ENCODE measurements around the gene CYP11A1. TPM values are rescaled to one million over a fixed set of nuclear protein-coding genes. Genes with fewer than 3 reads are reported as not detected.

Gene CYP11A1
- total and polyA plus RNA-seq, 10 of the 15 experiments (the other 5 are each of a cell fraction or from before 2014, with no cell fraction given): 0.11 to 1.2 (median 0.23) TPM; not detected in 5

DNA sequence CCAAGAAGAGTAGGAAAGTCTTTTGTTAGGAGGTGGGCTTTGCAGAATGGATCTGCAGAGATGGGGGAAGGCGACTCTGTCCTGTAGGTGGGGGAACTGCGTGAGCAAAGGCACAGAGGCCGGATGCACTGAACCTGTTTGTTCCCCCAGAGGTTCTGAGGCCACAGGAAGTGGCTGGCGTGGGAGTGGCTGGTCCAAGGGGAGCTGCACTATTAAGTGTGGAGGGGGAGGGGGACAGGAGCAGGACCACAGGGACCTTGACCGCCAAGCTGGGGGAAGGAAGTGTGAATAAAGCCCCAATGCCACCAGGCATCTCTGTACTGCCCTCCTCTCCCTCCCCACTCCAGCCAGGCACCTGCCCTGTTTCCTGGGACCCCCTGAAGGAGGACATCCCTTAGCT lies 51.8 kb downstream of the CYP11A1 start (continued):
- TF ChIP-seq, protein P1, sequence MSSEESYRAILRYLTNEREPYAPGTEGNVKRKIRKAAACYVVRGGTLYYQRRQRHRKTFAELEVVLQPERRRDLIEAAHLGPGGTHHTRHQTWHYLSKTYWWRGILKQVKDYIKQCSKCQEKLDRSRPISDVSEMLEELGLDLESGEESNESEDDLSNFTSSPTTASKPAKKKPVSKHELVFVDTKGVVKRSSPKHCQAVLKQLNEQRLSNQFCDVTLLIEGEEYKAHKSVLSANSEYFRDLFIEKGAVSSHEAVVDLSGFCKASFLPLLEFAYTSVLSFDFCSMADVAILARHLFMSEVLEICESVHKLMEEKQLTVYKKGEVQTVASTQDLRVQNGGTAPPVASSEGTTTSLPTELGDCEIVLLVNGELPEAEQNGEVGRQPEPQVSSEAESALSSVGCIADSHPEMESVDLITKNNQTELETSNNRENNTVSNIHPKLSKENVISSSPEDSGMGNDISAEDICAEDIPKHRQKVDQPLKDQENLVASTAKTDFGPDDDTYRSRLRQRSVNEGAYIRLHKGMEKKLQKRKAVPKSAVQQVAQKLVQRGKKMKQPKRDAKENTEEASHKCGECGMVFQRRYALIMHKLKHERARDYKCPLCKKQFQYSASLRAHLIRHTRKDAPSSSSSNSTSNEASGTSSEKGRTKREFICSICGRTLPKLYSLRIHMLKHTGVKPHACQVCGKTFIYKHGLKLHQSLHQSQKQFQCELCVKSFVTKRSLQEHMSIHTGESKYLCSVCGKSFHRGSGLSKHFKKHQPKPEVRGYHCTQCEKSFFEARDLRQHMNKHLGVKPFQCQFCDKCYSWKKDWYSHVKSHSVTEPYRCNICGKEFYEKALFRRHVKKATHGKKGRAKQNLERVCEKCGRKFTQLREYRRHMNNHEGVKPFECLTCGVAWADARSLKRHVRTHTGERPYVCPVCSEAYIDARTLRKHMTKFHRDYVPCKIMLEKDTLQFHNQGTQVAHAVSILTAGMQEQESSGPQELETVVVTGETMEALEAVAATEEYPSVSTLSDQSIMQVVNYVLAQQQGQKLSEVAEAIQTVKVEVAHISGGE (CRISPR knock-in tag; IDR thresholded peaks at IDR 0.05): no peak
- TF ChIP-seq RAD21 (IDR thresholded peaks at IDR 0.05; ENCODE audit: insufficient read depth, low read depth, low read length) (no peak), MEF2B (IDR thresholded peaks at IDR 0.05; ENCODE audit: partially characterized antibody, poor library complexity, severe bottlenecking) (peak; percentile 30), TCF7 (IDR thresholded peaks at IDR 0.05; ENCODE audit: borderline replicate concordance) (no peak), IRF4 (IDR thresholded peaks at IDR 0.05; ENCODE audit: low read depth, low read length) (no peak), HCFC1 (IDR thresholded peaks at IDR 0.05; ENCODE audit: low read length) (no peak), POLR2AphosphoS5 (IDR thresholded peaks at IDR 0.05; ENCODE audit: low read length) (no peak), CHD2 (IDR thresholded peaks at IDR 0.05; ENCODE audit: borderline replicate concordance, low read depth, low read length) (peak; percentile 53; the same call in 1 of the 2 replicates), EGR1 (IDR thresholded peaks at IDR 0.05; ENCODE audit: borderline replicate concordance in 1 of 2, low read depth in 2 of 2, low read length in 2 of 2) (peak in 1 of 2 experiments; percentile 79; a peak in 2 of 3 replicates), EED (IDR thresholded peaks at IDR 0.05; ENCODE audit: low read depth) (peak; percentile 66), ZNF207 (IDR thresholded peaks at IDR 0.05; ENCODE audit: borderline replicate concordance) (no peak), SMAD1 (IDR thresholded peaks at IDR 0.05; ENCODE audit: low read depth, partially characterized antibody) (no peak), SMARCA5 (IDR thresholded peaks at IDR 0.05) (no peak), CHD1 (IDR thresholded peaks at IDR 0.05; ENCODE audit: low read depth, low read length) (no peak), SP1 (IDR thresholded peaks at IDR 0.05; ENCODE audit: low read depth, low read length) (peak; percentile 74), SIN3A (IDR thresholded peaks at IDR 0.05; ENCODE audit: low read depth, low read length) (no peak), SPI1 (IDR thresholded peaks at IDR 0.05; ENCODE audit: borderline replicate concordance, insufficient read depth, low read depth, low read length) (peak; percentile 33; the same call in 1 of the 2 replicates), RCOR1 (conservative IDR thresholded peaks at IDR 0.05; ENCODE audit: low read depth, low read length) (no peak), RB1 (IDR thresholded peaks at IDR 0.05; ENCODE audit: borderline replicate concordance) (no peak), NR2C2 (IDR thresholded peaks at IDR 0.05; ENCODE audit: borderline replicate concordance, control insufficient read depth, insufficient read length, low read depth) (no peak)
- TF ChIP-seq, protein P2, sequence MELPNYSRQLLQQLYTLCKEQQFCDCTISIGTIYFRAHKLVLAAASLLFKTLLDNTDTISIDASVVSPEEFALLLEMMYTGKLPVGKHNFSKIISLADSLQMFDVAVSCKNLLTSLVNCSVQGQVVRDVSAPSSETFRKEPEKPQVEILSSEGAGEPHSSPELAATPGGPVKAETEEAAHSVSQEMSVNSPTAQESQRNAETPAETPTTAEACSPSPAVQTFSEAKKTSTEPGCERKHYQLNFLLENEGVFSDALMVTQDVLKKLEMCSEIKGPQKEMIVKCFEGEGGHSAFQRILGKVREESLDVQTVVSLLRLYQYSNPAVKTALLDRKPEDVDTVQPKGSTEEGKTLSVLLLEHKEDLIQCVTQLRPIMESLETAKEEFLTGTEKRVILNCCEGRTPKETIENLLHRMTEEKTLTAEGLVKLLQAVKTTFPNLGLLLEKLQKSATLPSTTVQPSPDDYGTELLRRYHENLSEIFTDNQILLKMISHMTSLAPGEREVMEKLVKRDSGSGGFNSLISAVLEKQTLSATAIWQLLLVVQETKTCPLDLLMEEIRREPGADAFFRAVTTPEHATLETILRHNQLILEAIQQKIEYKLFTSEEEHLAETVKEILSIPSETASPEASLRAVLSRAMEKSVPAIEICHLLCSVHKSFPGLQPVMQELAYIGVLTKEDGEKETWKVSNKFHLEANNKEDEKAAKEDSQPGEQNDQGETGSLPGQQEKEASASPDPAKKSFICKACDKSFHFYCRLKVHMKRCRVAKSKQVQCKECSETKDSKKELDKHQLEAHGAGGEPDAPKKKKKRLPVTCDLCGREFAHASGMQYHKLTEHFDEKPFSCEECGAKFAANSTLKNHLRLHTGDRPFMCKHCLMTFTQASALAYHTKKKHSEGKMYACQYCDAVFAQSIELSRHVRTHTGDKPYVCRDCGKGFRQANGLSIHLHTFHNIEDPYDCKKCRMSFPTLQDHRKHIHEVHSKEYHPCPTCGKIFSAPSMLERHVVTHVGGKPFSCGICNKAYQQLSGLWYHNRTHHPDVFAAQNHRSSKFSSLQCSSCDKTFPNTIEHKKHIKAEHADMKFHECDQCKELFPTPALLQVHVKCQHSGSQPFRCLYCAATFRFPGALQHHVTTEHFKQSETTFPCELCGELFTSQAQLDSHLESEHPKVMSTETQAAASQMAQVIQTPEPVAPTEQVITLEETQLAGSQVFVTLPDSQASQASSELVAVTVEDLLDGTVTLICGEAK (IDR thresholded peaks at IDR 0.05; ENCODE audit: borderline replicate concordance): peak; percentile 36; the same call in 1 of the 2 replicates
- TF ChIP-seq, protein P3, sequence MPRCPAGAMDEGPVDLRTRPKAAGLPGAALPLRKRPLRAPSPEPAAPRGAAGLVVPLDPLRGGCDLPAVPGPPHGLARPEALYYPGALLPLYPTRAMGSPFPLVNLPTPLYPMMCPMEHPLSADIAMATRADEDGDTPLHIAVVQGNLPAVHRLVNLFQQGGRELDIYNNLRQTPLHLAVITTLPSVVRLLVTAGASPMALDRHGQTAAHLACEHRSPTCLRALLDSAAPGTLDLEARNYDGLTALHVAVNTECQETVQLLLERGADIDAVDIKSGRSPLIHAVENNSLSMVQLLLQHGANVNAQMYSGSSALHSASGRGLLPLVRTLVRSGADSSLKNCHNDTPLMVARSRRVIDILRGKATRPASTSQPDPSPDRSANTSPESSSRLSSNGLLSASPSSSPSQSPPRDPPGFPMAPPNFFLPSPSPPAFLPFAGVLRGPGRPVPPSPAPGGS (IDR thresholded peaks at IDR 0.05; ENCODE audit: borderline replicate concordance, insufficient read depth, low read depth, low read length, poor library complexity, severe bottlenecking): no peak
